Trophoblast cell (in vitro differentiated cells and primary cell): ENCODE data around the gene CDNF.

Source experiments
- DNase-seq, 2 donors: peaks; one replicate each; pipeline ENCODE4 v3.0.0-alpha.2; 2016
- H2AFZ ChIP-seq: 2 replicates; pipeline ENCODE4 v1.6.1; 2013; ENCODE audit warnings: low read length, moderate library complexity, mild to moderate bottlenecking; ENCODE audit not compliant: insufficient read depth, poor library complexity
- H2AK5ac ChIP-seq: 2 replicates; pipeline ENCODE4 v1.6.1; 2013; ENCODE audit warnings: mild to moderate bottlenecking, low read length
- H2BK120ac ChIP-seq: 2 replicates; pipeline ENCODE4 v1.6.1; 2013; ENCODE audit warnings: low read length, mild to moderate bottlenecking, moderate library complexity; ENCODE audit not compliant: insufficient read depth, poor library complexity
- H2BK12ac ChIP-seq: 2 replicates; pipeline ENCODE4 v1.6.1; 2013; ENCODE audit warnings: mild to moderate bottlenecking, low read length, moderate library complexity
- H2BK5ac ChIP-seq: 2 replicates; pipeline ENCODE4 v1.6.1; 2013; ENCODE audit warnings: low read length, low read depth, moderate library complexity, mild to moderate bottlenecking; ENCODE audit not compliant: poor library complexity
- H3K14ac ChIP-seq: 2 replicates; pipeline ENCODE4 v1.6.1; 2013; ENCODE audit warnings: mild to moderate bottlenecking, low read length
- H3K18ac ChIP-seq: 2 replicates; pipeline ENCODE4 v1.6.1; 2013; ENCODE audit warnings: mild to moderate bottlenecking, low read length
- H3K23ac ChIP-seq: 2 replicates; pipeline ENCODE4 v1.6.1; 2013; ENCODE audit warnings: low read length
- H3K27ac ChIP-seq: 2 replicates; pipeline ENCODE4 v1.5.1; 2013; ENCODE audit warnings: low read depth, mild to moderate bottlenecking, inconsistent platforms, low read length, moderate library complexity
- H3K27me3 ChIP-seq: 2 replicates; pipeline ENCODE4 v1.6.1; 2013; ENCODE audit warnings: inconsistent platforms, mild to moderate bottlenecking, low read length, moderate library complexity; ENCODE audit not compliant: insufficient read depth
- H3K36me3 ChIP-seq, 2 experiments: 1 replicate in 1 of 2; 2 replicates in 1 of 2; pipeline ENCODE4 v1.6.1; 2013; ENCODE audit warnings: low read length in 2 of 2, mild to moderate bottlenecking in 2 of 2, moderate library complexity in 1 of 2; ENCODE audit not compliant: insufficient read depth in 2 of 2, control insufficient read depth in 1 of 2
- H3K4ac ChIP-seq: 2 replicates; pipeline ENCODE4 v1.6.1; 2013; ENCODE audit warnings: low read depth, mild to moderate bottlenecking, low read length, moderate library complexity
- H3K4me1 ChIP-seq, 2 experiments: 1 replicate in 1 of 2; 2 replicates in 1 of 2; pipeline ENCODE4 v1.6.1; 2013; ENCODE audit warnings: low read length in 2 of 2, mild to moderate bottlenecking in 2 of 2, moderate library complexity in 1 of 2; ENCODE audit not compliant: insufficient read depth in 2 of 2, control insufficient read depth in 1 of 2
- H3K4me2 ChIP-seq: 2 replicates; pipeline ENCODE4 v1.6.1; 2013; ENCODE audit warnings: inconsistent platforms, mild to moderate bottlenecking, low read length, moderate library complexity
- H3K4me3 ChIP-seq: 2 replicates; pipeline ENCODE4 v1.5.1; 2013; ENCODE audit warnings: mild to moderate bottlenecking, low read depth, low read length, inconsistent platforms
- H3K79me1 ChIP-seq: one replicate; pipeline ENCODE4 v1.6.1; 2013; ENCODE audit warnings: low read length
- H3K79me2 ChIP-seq: 2 replicates; pipeline ENCODE4 v1.6.1; 2013; ENCODE audit warnings: low read length, mild to moderate bottlenecking; ENCODE audit not compliant: control insufficient read depth, insufficient read depth, poor library complexity
- H3K9ac ChIP-seq: 2 replicates; pipeline ENCODE4 v1.6.1; 2013; ENCODE audit warnings: mild to moderate bottlenecking, low read length
- H3K9me3 ChIP-seq: 2 replicates; pipeline ENCODE4 v1.6.1; 2013; ENCODE audit warnings: low read depth, mild to moderate bottlenecking, control low read depth, inconsistent platforms, low read length; ENCODE audit not compliant: insufficient read depth
- H4K12ac ChIP-seq: 2 replicates; pipeline ENCODE4 v1.6.1; 2013; ENCODE audit warnings: low read depth, mild to moderate bottlenecking, low read length, moderate library complexity
- H4K8ac ChIP-seq: 2 replicates; pipeline ENCODE4 v1.6.1; 2013; ENCODE audit warnings: low read depth, mild to moderate bottlenecking, low read length, moderate library complexity
- H4K91ac ChIP-seq: one replicate; pipeline ENCODE4 v1.6.1; 2013; ENCODE audit warnings: low read depth, mild to moderate bottlenecking, low read length, moderate library complexity
- WGBS: extraction: QIAGEN DNeasy Blood & Tissue Kit; methylation state at CpG from one replicate; pipeline ENCODE4 v1.1.7; 2013; ENCODE audit warnings: missing lambda C conversion rate; ENCODE audit not compliant: insufficient read length, insufficient coverage; ENCODE audit errors: extremely low coverage; 5-methylcytosine and 5-hydroxymethylcytosine counted together

The CDNF gene

DNA sequence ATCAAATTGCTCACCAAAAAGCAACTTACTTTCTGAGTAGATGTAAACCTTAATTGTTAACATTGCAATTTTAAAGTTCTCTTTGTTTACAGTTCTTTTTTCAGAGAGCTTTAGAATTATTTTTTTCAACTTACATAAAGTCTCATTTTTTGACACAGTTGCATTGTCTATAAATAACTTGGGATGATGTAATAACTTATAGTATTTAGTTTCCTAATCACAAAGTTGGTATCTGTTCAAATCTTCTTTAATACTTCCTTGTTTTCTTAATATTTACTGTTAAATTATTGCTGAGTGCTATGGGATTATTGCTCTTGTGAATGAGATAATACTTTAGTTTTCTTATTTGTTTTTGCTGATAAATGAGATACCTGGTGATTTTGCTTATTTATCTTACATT, 21.9 kb upstream of the CDNF start:
- H3K36me3 ChIP-seq, result peaks cover 11% of the 10 kb centered on the region in 2 experiments
- DNase-seq, result no peak
- H3K18ac ChIP-seq, result no peak overlapping the region
- H2BK5ac ChIP-seq, result no peak overlapping the region
- no peak overlapping the region for H3K23ac ChIP-seq
- H2AFZ ChIP-seq, result no peak overlapping the region
- H3K14ac ChIP-seq, result no peak overlapping the region
- H3K4me3 ChIP-seq, result no peak overlapping the region
- H3K9me3 ChIP-seq, result no peaks in the 10 kb centered on the region
- no peak overlapping the region for H3K4me2 ChIP-seq
- no peak overlapping the region for H3K4ac ChIP-seq
- H3K27me3 ChIP-seq, result no peaks in the 10 kb centered on the region
- H3K79me1 ChIP-seq, result no peaks in the 10 kb centered on the region
- H3K79me2 ChIP-seq, result no peaks in the 10 kb centered on the region
- H4K8ac ChIP-seq, result no peak overlapping the region
- no peak overlapping the region for H2BK12ac ChIP-seq
- no peaks in the 10 kb centered on the region for H3K4me1 ChIP-seq
- no peak overlapping the region for H2AK5ac ChIP-seq
- no peak overlapping the region for H4K12ac ChIP-seq
- H4K91ac ChIP-seq, result no peak overlapping the region
- no peak overlapping the region for H2BK120ac ChIP-seq
- H3K27ac ChIP-seq, result no peak overlapping the region
- no peak overlapping the region for H3K9ac ChIP-seq

DNA sequence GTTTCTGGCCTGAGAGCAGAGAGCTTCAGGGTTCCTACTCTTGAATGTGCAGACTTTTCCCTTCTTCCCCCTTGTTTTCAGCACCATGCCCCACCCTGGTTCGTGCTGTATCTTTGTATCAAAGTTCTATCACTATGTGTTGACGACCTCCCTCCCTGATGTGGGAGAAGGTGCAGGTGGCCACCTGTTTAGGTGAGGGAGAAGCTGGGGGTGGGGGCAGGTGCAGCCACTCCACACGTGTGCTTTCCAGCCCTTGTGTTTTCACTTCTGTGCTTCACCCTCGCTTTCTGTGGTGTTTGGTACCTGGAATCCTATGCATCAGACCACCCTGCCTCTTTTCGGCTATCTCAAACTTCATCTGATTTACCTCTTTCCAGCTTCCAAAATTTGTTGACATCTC, 21.2 kb upstream of the CDNF start:
- no peaks in the 10 kb centered on the region for H3K9me3 ChIP-seq
- H3K27me3 ChIP-seq, result no peaks in the 10 kb centered on the region
- H3K4ac ChIP-seq, result no peak overlapping the region
- H3K4me3 ChIP-seq, result no peak overlapping the region
- H4K12ac ChIP-seq, result no peak overlapping the region
- no peak overlapping the region for H2AK5ac ChIP-seq
- H3K79me1 ChIP-seq, result no peaks in the 10 kb centered on the region
- H4K8ac ChIP-seq, result no peak overlapping the region
- H3K4me2 ChIP-seq, result no peak overlapping the region
- no peak overlapping the region for H2BK120ac ChIP-seq
- no peak overlapping the region for H3K18ac ChIP-seq
- no peak overlapping the region for H2BK5ac ChIP-seq
- DNase-seq, result no peak
- H4K91ac ChIP-seq, result no peak overlapping the region
- no peak overlapping the region for H3K27ac ChIP-seq
- H3K14ac ChIP-seq, result no peak overlapping the region
- H2BK12ac ChIP-seq, result no peak overlapping the region
- H2AFZ ChIP-seq, result no peak overlapping the region
- WGBS, result no CpG with 5 or more reads among the region's 5 CpGs
- H3K4me1 ChIP-seq, result no peaks in the 10 kb centered on the region
- no peak overlapping the region for H3K23ac ChIP-seq
- H3K9ac ChIP-seq, result no peak overlapping the region
- no peaks in the 10 kb centered on the region for H3K79me2 ChIP-seq
- peaks cover 11% of the 10 kb centered on the region in 2 experiments for H3K36me3 ChIP-seq

DNA sequence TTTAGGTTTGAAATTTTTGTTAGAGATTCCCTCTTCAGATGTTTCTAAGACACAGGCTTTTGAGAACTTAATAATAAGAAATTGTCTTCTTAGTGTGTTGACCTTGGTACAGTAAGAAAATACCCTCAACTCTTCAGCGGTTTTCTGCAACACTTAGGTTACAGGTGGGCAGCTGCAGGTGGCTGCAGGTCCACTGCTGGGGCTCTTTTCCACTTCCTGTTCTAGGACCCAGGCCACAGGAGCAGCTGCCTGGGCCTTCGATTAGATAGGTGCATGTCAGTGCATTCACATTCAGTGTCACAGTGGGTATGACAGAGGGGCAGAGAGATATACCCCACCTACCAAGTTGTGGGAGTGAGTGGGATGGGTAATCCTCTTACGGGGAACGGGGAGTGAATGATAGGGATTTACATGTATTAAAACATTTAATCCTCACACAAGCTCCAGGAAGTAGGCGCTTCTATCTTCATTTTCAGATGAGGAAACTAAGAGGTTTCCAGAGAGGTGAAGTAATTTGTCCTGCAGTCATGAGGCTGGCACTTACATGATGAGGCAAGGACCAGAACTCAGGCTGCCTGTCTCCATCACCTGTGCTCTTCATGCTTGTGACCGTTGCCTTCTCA, 20.6 kb upstream of the CDNF start:
- Histone ChIP-seq H3K79me2 (no peaks in the 10 kb centered on the region), H3K27me3 (no peaks in the 10 kb centered on the region), H3K4me2 (no peak overlapping the region), H2AK5ac (no peak overlapping the region), H3K9ac (no peak overlapping the region), H4K12ac (no peak overlapping the region), H3K27ac (no peak overlapping the region), H3K18ac (no peak overlapping the region), H3K14ac (no peak overlapping the region), H2BK5ac (no peak overlapping the region), H3K4ac (no peak overlapping the region), H2BK12ac (no peak overlapping the region), H3K23ac (no peak overlapping the region), H2AFZ (no peak overlapping the region), H2BK120ac (no peak overlapping the region), H3K4me1 (no peaks in the 10 kb centered on the region), H4K8ac (no peak overlapping the region), H3K36me3 (peaks cover 9% of the 10 kb centered on the region in 2 experiments), H4K91ac (no peak overlapping the region), H3K4me3 (no peak overlapping the region), H3K79me1 (no peaks in the 10 kb centered on the region), H3K9me3 (no peaks in the 10 kb centered on the region)
- DNase-seq, result no peak
- no CpG with 5 or more reads among the region's 6 CpGs for WGBS

DNA sequence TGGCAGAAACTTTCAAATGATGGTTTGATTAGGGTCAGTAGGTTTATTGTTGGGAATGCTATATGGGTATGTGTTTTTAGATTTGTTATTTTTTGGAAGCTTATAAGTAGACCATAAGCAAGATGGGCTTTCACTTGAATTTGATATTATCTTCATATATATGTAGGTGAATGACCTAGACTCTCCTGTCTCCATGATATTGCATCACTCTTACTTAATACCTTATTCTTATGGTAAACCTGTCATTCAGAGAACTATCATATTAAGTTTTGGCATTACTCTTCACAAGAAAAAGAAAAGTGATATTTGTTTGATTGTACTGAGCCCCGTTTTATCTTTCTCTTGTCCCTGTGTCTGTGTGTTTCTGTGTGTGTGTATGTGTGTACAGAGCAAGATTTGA, 17.6 kb upstream of the CDNF start:
- Histone ChIP-seq H3K9ac (no peak overlapping the region), H3K4me1 (no peaks in the 10 kb centered on the region), H2AK5ac (no peak overlapping the region), H3K79me1 (no peaks in the 10 kb centered on the region), H3K14ac (no peak overlapping the region), H4K8ac (no peak overlapping the region), H3K27ac (no peak overlapping the region), H3K9me3 (no peaks in the 10 kb centered on the region), H3K18ac (no peak overlapping the region), H3K79me2 (no peaks in the 10 kb centered on the region), H2BK5ac (no peak overlapping the region), H2BK12ac (no peak overlapping the region), H3K4me3 (no peak overlapping the region), H3K4ac (no peak overlapping the region), H4K91ac (no peak overlapping the region), H3K27me3 (no peaks in the 10 kb centered on the region), H3K4me2 (no peak overlapping the region), H3K23ac (no peak overlapping the region), H2BK120ac (no peak overlapping the region), H2AFZ (no peak overlapping the region), H3K36me3 (peaks cover 5 to 9% of the 10 kb centered on the region in 2 experiments), H4K12ac (no peak overlapping the region)
- no peak for DNase-seq
- no CpG with 5 or more reads among the region's 1 CpG for WGBS
